IMR-90 (cell line): Measurements from ENCODE around the gene CSRP2. TPM values are rescaled to one million over a fixed set of nuclear protein-coding genes. Genes with fewer than 3 reads are reported as not detected.

Experiments used
- ATAC-seq: fragments of 200-7000 bp; cut with Tn5 transposase; 2 replicates; pipeline ENCODE4 v1.9.1; 2020; ENCODE audit warnings: low read depth, mild to moderate bottlenecking, moderate library complexity
- BruUV-seq: library from RNA; stranded (reverse); fragments of 400-500 nt; replicated peaks from 2 replicates; lab custom pipeline; 2021; lab: Mats Ljungman, UMichigan
- CTCF ChIA-PET: fragments of 300-600 bp; formaldehyde crosslinking; extraction: SDS; loops from one replicate; lab custom pipeline; 2021; ENCODE audit warnings: antibody characterized with exemption; lab: Yijun Ruan, JAX
- POLR2A ChIA-PET: fragments of 300-600 bp; sonication (Branson Sonifier 250); formaldehyde crosslinking; loops from one replicate; lab custom pipeline; 2022; ENCODE audit warnings: antibody characterized with exemption; ENCODE audit not compliant: unreplicated experiment; lab: Charles Lee
- DNase-seq: peaks from one replicate; pipeline ENCODE4 v3.0.0; 2013
- H2AFZ ChIP-seq: replicated peaks from 2 replicates; pipeline ENCODE3; 2013; ENCODE audit warnings: low read length, mild to moderate bottlenecking; ENCODE audit not compliant: poor library complexity
- H2AK5ac ChIP-seq: 2 replicates; pipeline ENCODE4 v1.6.1; 2013; ENCODE audit warnings: low read depth, low read length, inconsistent platforms
- H2AK9ac ChIP-seq: replicated peaks from 2 replicates; pipeline ENCODE3; 2013; ENCODE audit warnings: mild to moderate bottlenecking, low read depth, low read length, moderate library complexity; ENCODE audit not compliant: poor library complexity
- H2BK120ac ChIP-seq: 2 replicates; pipeline ENCODE4 v1.6.1; 2013; ENCODE audit warnings: low read depth, low read length, inconsistent platforms
- H2BK15ac ChIP-seq: 3 replicates; pipeline ENCODE4 v1.6.1; 2013; ENCODE audit warnings: low read depth, low read length, inconsistent platforms
- H2BK20ac ChIP-seq: 2 replicates; pipeline ENCODE4 v1.6.1; 2013; ENCODE audit warnings: low read depth, mild to moderate bottlenecking, inconsistent platforms, low read length, moderate library complexity
- H2BK5ac ChIP-seq: 2 replicates; pipeline ENCODE4 v1.6.1; 2013; ENCODE audit warnings: mild to moderate bottlenecking, low read depth, low read length, inconsistent platforms; ENCODE audit not compliant: poor library complexity, severe bottlenecking
- H3K14ac ChIP-seq: replicated peaks from 2 replicates; pipeline ENCODE4 v1.6.1; 2013; ENCODE audit warnings: low read depth, low read length, inconsistent platforms
- H3K18ac ChIP-seq: 2 replicates; pipeline ENCODE4 v1.6.1; 2013; ENCODE audit warnings: low read depth, low read length, control low read depth
- H3K23ac ChIP-seq: 2 replicates; pipeline ENCODE4 v1.6.1; 2013; ENCODE audit warnings: low read depth, low read length, inconsistent platforms
- H3K27ac ChIP-seq: 2 replicates; pipeline ENCODE4 v1.5.1; 2013; ENCODE audit warnings: mild to moderate bottlenecking, control low read depth, low read length; ENCODE audit not compliant: insufficient read depth
- H3K27me3 ChIP-seq: 2 replicates; pipeline ENCODE4 v1.6.1; 2013; ENCODE audit warnings: low read length; ENCODE audit not compliant: control insufficient read depth, insufficient read depth
- H3K36me3 ChIP-seq: 2 replicates; pipeline ENCODE4 v1.6.1; 2013; ENCODE audit warnings: low read length, mixed read lengths; ENCODE audit not compliant: control insufficient read depth, insufficient read depth
- H3K4ac ChIP-seq: 2 replicates; pipeline ENCODE4 v1.6.1; 2013; ENCODE audit warnings: low read depth, low read length, inconsistent platforms
- H3K4me1 ChIP-seq: 2 replicates; pipeline ENCODE4 v1.6.1; 2013; ENCODE audit warnings: low read length, mixed read lengths; ENCODE audit not compliant: control insufficient read depth, insufficient read depth
- H3K4me2 ChIP-seq: 2 replicates; pipeline ENCODE4 v1.6.1; 2013; ENCODE audit warnings: low read depth, mild to moderate bottlenecking, control low read depth, low read length, moderate library complexity
- H3K4me3 ChIP-seq: 2 replicates; pipeline ENCODE4 v1.5.1; 2013; ENCODE audit warnings: low read depth, mild to moderate bottlenecking, control low read depth, low read length, moderate library complexity; ENCODE audit not compliant: insufficient read depth
- H3K56ac ChIP-seq: 2 replicates; pipeline ENCODE4 v1.6.1; 2013; ENCODE audit warnings: low read length, inconsistent platforms; ENCODE audit not compliant: insufficient read depth; ENCODE audit errors: extremely low read depth
- H3K79me1 ChIP-seq, 2 experiments: 2 replicates each; pipeline ENCODE4 v1.6.1; 2013; ENCODE audit warnings: low read length in 2 of 2, inconsistent platforms in 1 of 2, low read depth in 1 of 2
- H3K9ac ChIP-seq: 2 replicates; pipeline ENCODE4 v1.6.1; 2013; ENCODE audit warnings: low read depth, low read length, control low read depth
- H3K9me1 ChIP-seq: 2 replicates; pipeline ENCODE4 v1.6.1; 2013; ENCODE audit warnings: low read length, inconsistent platforms; ENCODE audit not compliant: insufficient read depth
- H3K9me3 ChIP-seq: 2 replicates; pipeline ENCODE4 v1.6.1; 2013; ENCODE audit warnings: low read length; ENCODE audit not compliant: control insufficient read depth, insufficient read depth
- H4K20me1 ChIP-seq: 2 replicates; pipeline ENCODE4 v1.6.1; 2013; ENCODE audit warnings: low read length, inconsistent platforms; ENCODE audit not compliant: insufficient read depth
- H4K5ac ChIP-seq: 2 replicates; pipeline ENCODE4 v1.6.1; 2013; ENCODE audit warnings: mild to moderate bottlenecking, low read depth, low read length, control low read depth
- H4K8ac ChIP-seq, 2 experiments: 2 replicates each; pipeline ENCODE4 v1.6.1; 2013; ENCODE audit warnings: low read depth in 2 of 2, low read length in 2 of 2, control low read depth in 1 of 2, inconsistent platforms in 1 of 2
- H4K91ac ChIP-seq: 2 replicates; pipeline ENCODE4 v1.6.1; 2013; ENCODE audit warnings: low read depth, low read length, inconsistent platforms; ENCODE audit not compliant: insufficient read depth
- BHLHE40 ChIP-seq: fragments of 150-350 bp; IDR thresholded peaks from 2 replicates; pipeline ENCODE4 v1.6.1; 2016; ENCODE audit warnings: mild to moderate bottlenecking, low read depth, low read length
- CEBPB ChIP-seq: IDR thresholded peaks from 2 replicates; pipeline ENCODE4 v1.6.1; 2012; ENCODE audit warnings: low read depth, low read length, improper control_type of control experiment
- CTCF ChIP-seq: conservative IDR thresholded peaks from 2 replicates; pipeline ENCODE4 v1.5.1; 2012; ENCODE audit warnings: mild to moderate bottlenecking, low read depth, low read length, improper control_type of control experiment
- FOS ChIP-seq: fragments of 150-350 bp; IDR thresholded peaks from 2 replicates; pipeline ENCODE4 v1.6.1; 2016; ENCODE audit warnings: low read depth, low read length
- MAFK ChIP-seq: IDR thresholded peaks from 2 replicates; pipeline ENCODE4 v1.6.1; 2012; ENCODE audit warnings: low read depth, low read length, improper control_type of control experiment
- MAZ ChIP-seq: IDR thresholded peaks from 2 replicates; pipeline ENCODE4 v1.6.1; 2012; ENCODE audit warnings: low read depth, mild to moderate bottlenecking, low read length, improper control_type of control experiment, moderate library complexity, borderline replicate concordance
- NFE2L2 ChIP-seq: fragments of 150-350 bp; IDR thresholded peaks from 2 replicates; pipeline ENCODE4 v1.6.1; 2016; ENCODE audit warnings: low read depth, mild to moderate bottlenecking, low read length
- POLR2A ChIP-seq: IDR thresholded peaks from 2 replicates; pipeline ENCODE4 v1.6.1; 2012; ENCODE audit warnings: mild to moderate bottlenecking, low read depth, low read length
- RAD21 ChIP-seq: IDR thresholded peaks from 2 replicates; pipeline ENCODE4 v1.6.1; 2012; ENCODE audit warnings: low read length, improper control_type of control experiment
- RFX5 ChIP-seq: IDR thresholded peaks from 2 replicates; pipeline ENCODE4 v1.8.0; 2012; ENCODE audit warnings: low read depth, mild to moderate bottlenecking, low read length, moderate library complexity
- SMC3 ChIP-seq: fragments of 150-350 bp; IDR thresholded peaks from 2 replicates; pipeline ENCODE4 v1.6.1; 2016; ENCODE audit warnings: low read depth, mild to moderate bottlenecking, antibody characterized with exemption, low read length, moderate library complexity
- WGBS, 2 experiments: methylation state at CpG; one replicate each; pipeline versions ENCODE4 v1.1.5 to v1.1.7; 2013; ENCODE audit warnings: missing lambda C conversion rate in 2 of 2; ENCODE audit not compliant: insufficient read length in 1 of 2; ENCODE audit errors: extremely low coverage in 2 of 2; 5-methylcytosine and 5-hydroxymethylcytosine counted together
- dilution Hi-C: fragments of 300-500 bp; cut with HindIII; formaldehyde crosslinking; loops from one replicate; pipeline ENCODE4 v1.14.3; 2018; ENCODE audit warnings: low sequenced_read_pairs; ENCODE audit not compliant: unreplicated experiment
- in situ Hi-C: fragments of 300-500 bp; cut with MboI; formaldehyde crosslinking; loops from 3 replicates; pipeline ENCODE4 v1.14.3; 2019; ENCODE audit warnings: low sequenced_read_pairs, inconsistent platforms, mixed read lengths
- intact Hi-C: fragments of 100-400 bp; cut with micrococcal nuclease; formaldehyde crosslinking; loops from 2 replicates; pipeline ENCODE4 v1.10.0; 2022
- polyA plus RNA-seq, 3 experiments: library from polyadenylated mRNA; depleted of rRNA; stranded (reverse); fragments of >200 nt; gene quantifications; 2 replicates each; pipeline ENCODE4 v1.2.3, GENCODE V29; 2012; ENCODE audit warnings: low replicate concordance in 1 of 3
- total RNA-seq: library from RNA; depleted of rRNA; stranded (reverse); fragments of >200 nt; gene quantifications from 2 replicates; pipeline ENCODE4 v1.2.3, GENCODE V29; 2012

Gene CSRP2
- total and polyA plus RNA-seq, 2 of the 4 experiments (the other 2 are of a cell fraction) = 156 to 179 TPM

- Histone ChIP-seq H3K9me1 (no peaks in the 10 kb centered on the region), H3K4me3 (no peak overlapping the region), H4K5ac (no peak overlapping the region), H3K9ac (no peak overlapping the region), H4K8ac (no peak overlapping the region), H2AK9ac (no peak overlapping the region), H4K91ac (no peak overlapping the region), H3K27ac (no peak overlapping the region), H2BK15ac (no peak overlapping the region), H3K4ac (no peak overlapping the region), H3K27me3 (no peaks in the 10 kb centered on the region), H3K56ac (no peak overlapping the region), H3K18ac (no peak overlapping the region), H3K23ac (no peak overlapping the region), H4K20me1 (no peaks in the 10 kb centered on the region), H3K4me1 (no peaks in the 10 kb centered on the region), H2BK5ac (no peak overlapping the region), H2AK5ac (no peak overlapping the region), H3K4me2 (no peak overlapping the region), H3K79me1 (no peaks in the 10 kb centered on the region), H3K14ac (no peak overlapping the region), H2AFZ (no peak overlapping the region), H2BK20ac (no peak overlapping the region), H3K36me3 (no peaks in the 10 kb centered on the region), H2BK120ac (no peak overlapping the region), H3K9me3 (peaks cover 2% of the 10 kb centered on the region; the same call in 1 of the 2 replicates)
- no peak for TF ChIP-seq MAFK
- TF ChIP-seq FOS = no peak
- TF ChIP-seq RFX5 = no peak
- TF ChIP-seq CEBPB = no peak
- TF ChIP-seq SMC3 = no peak
- TF ChIP-seq RAD21 = no peak
- no peak for TF ChIP-seq MAZ
- TF ChIP-seq CTCF = no peak
- no peak for TF ChIP-seq NFE2L2
- TF ChIP-seq POLR2A = no peak
- TF ChIP-seq BHLHE40 = no peak
- CTCF ChIA-PET = no interaction called here
- WGBS, 2 experiments = no CpG with 5 or more reads among the region's 4 CpGs
- in situ Hi-C loops (no loop called here), intact Hi-C loops (no loop called here), dilution Hi-C loops (no loop called here)
- BruUV-seq = no TSS peak
- DNase-seq (no peak), ATAC-seq (no peak)
- POLR2A ChIA-PET = no interaction called here
Observed at GRCh38 chr12:76901628-76902380, 23.0 kb upstream of the CSRP2 start.
